B cell (primary cell): ENCODE data around the gene ITGAE. TPM values are rescaled to one million over a fixed set of nuclear protein-coding genes. Genes with fewer than 3 reads are reported as not detected.

Source experiments
- ATAC-seq: fragments of 200-7000 bp; cut with Tn5 transposase; one replicate; pipeline ENCODE4 v1.10.0; 2021; ENCODE audit warnings: low read depth, mild to moderate bottlenecking, moderate number of reproducible peaks, moderate library complexity
- CTCF ChIA-PET: fragments of 350-600 bp; sonication (Branson Sonifier 250); formaldehyde crosslinking; loops from one replicate; lab custom pipeline; 2021; ENCODE audit warnings: antibody characterized with exemption, inconsistent platforms; lab: Charles Lee
- POLR2A ChIA-PET: fragments of 350-600 bp; sonication (Branson Sonifier 250); formaldehyde crosslinking; loops from one replicate; lab custom pipeline; 2021; ENCODE audit warnings: antibody characterized with exemption; lab: Charles Lee
- DNase-seq: peaks from one replicate; pipeline ENCODE4 v3.0.0; 2013
- H2AFZ ChIP-seq: 2 replicates; pipeline ENCODE4 v1.6.1; 2012; ENCODE audit warnings: mild to moderate bottlenecking, low read depth, low read length; ENCODE audit not compliant: insufficient read depth, poor library complexity, severe bottlenecking
- H3K27ac ChIP-seq, 2 donors: 1 replicate in 1 of 2; 2 replicates in 1 of 2; pipeline ENCODE4 v1.5.1; 2012 to 2013; ENCODE audit warnings: low read length in 2 of 2, mild to moderate bottlenecking in 2 of 2, moderate library complexity in 1 of 2
- H3K27me3 ChIP-seq, 4 experiments: fragments of 200-600 bp in 1 of 4; sonication (generic) in 1 of 4; replicated peaks in 1 of 4; 1 replicate in 2 of 4; 2 replicates in 2 of 4; pipeline versions ENCODE4 v1.6.1 to v1.7.0; 2013 to 2016; ENCODE audit warnings: low read length in 3 of 4, mild to moderate bottlenecking in 2 of 4, mixed read lengths in 1 of 4, moderate library complexity in 1 of 4; ENCODE audit not compliant: insufficient read depth in 4 of 4, control insufficient read depth in 3 of 4; ENCODE audit errors: control extremely low read depth in 1 of 4
- H3K36me3 ChIP-seq, 2 experiments: replicated peaks in 1 of 2; 1 replicate in 1 of 2; 2 replicates in 1 of 2; pipeline versions ENCODE4 v1.6.1 to v1.7.1; 2013; ENCODE audit warnings: low read length in 1 of 2; ENCODE audit not compliant: insufficient read depth in 2 of 2, control insufficient read depth in 1 of 2; ENCODE audit errors: control extremely low read depth in 1 of 2, extremely low read depth in 1 of 2
- H3K4me1 ChIP-seq, 2 donors: fragments of 200-600 bp in 1 of 2; sonication (generic) in 1 of 2; 1 replicate in 1 of 2; 2 replicates in 1 of 2; pipeline versions ENCODE4 v1.5.1 to v1.6.1; 2013 to 2017; ENCODE audit warnings: low read length in 2 of 2; ENCODE audit not compliant: control insufficient read depth in 2 of 2, insufficient read depth in 2 of 2
- H3K4me2 ChIP-seq: replicated peaks from 2 replicates; pipeline ENCODE3; 2012; ENCODE audit warnings: mild to moderate bottlenecking, low read depth, low read length; ENCODE audit not compliant: poor library complexity, severe bottlenecking
- H3K4me3 ChIP-seq, 5 experiments: fragments of 200-600 bp in 1 of 5; sonication (generic) in 1 of 5; 1 replicate in 3 of 5; 2 replicates in 2 of 5; pipeline versions ENCODE4 v1.5.1 to v1.7.0; 2011 to 2016; ENCODE audit warnings: low read length in 4 of 5, mild to moderate bottlenecking in 4 of 5, low read depth in 2 of 5, control low read depth in 1 of 5, moderate library complexity in 1 of 5; ENCODE audit not compliant: insufficient read depth in 1 of 5; ENCODE audit errors: control extremely low read depth in 1 of 5, extremely low read depth in 1 of 5
- H3K79me2 ChIP-seq: fragments of 200-600 bp; sonication (generic); one replicate; pipeline ENCODE4 v1.6.0; 2016; ENCODE audit warnings: low read length; ENCODE audit not compliant: control insufficient read depth, insufficient read depth
- H3K9ac ChIP-seq: fragments of 200-600 bp; sonication (generic); 2 replicates; pipeline ENCODE4 v1.6.1; 2017; ENCODE audit warnings: mild to moderate bottlenecking, low read length, moderate library complexity
- H3K9me3 ChIP-seq, 3 donors: one replicate each; pipeline versions ENCODE4 v1.6.1 to v1.7.1; 2013; ENCODE audit warnings: low read length in 2 of 3; ENCODE audit not compliant: control insufficient read depth in 2 of 3, insufficient read depth in 1 of 3; ENCODE audit errors: control extremely low read depth in 1 of 3
- H4K20me1 ChIP-seq: 2 replicates; pipeline ENCODE4 v1.6.0; 2012; ENCODE audit warnings: mild to moderate bottlenecking, low read length; ENCODE audit not compliant: insufficient read depth, control insufficient read depth, poor library complexity, severe bottlenecking
- H3K27ac Mint-ChIP-seq: one replicate; pipeline ENCODE4 v1.8.0; 2021; ENCODE audit warnings: mixed read lengths
- H3K27me3 Mint-ChIP-seq: one replicate; pipeline ENCODE4 v1.8.0; 2021; ENCODE audit warnings: mixed read lengths
- H3K4me1 Mint-ChIP-seq: one replicate; pipeline ENCODE4 v1.8.0; 2021; ENCODE audit warnings: mixed read lengths
- H3K4me3 Mint-ChIP-seq: one replicate; pipeline ENCODE4 v1.8.0; 2021; ENCODE audit warnings: mixed read lengths
- H3K9me3 Mint-ChIP-seq: one replicate; pipeline ENCODE4 v1.8.0; 2022; ENCODE audit warnings: mixed read lengths; ENCODE audit not compliant: insufficient read depth
- CTCF ChIP-seq: fragments of 200-600 bp; IDR thresholded peaks from one replicate; pipeline ENCODE4 v1.8.0; 2022; ENCODE audit warnings: antibody characterized with exemption, mild to moderate bottlenecking
- EZH2 ChIP-seq: IDR thresholded peaks from 2 replicates; pipeline ENCODE4 v1.6.1; 2012; ENCODE audit warnings: borderline replicate concordance, low read depth, mild to moderate bottlenecking, moderate library complexity, low read length; ENCODE audit not compliant: insufficient read depth, poor library complexity, severe bottlenecking
- WGBS: methylation state at CpG from one replicate; pipeline ENCODE4 v1.1.5; 2013; ENCODE audit warnings: missing lambda C conversion rate; ENCODE audit not compliant: insufficient coverage; 5-methylcytosine and 5-hydroxymethylcytosine counted together
- intact Hi-C: fragments of 100-400 bp; cut with micrococcal nuclease; formaldehyde crosslinking; loops from one replicate; pipeline ENCODE4 v1.10.0; 2022
- polyA plus RNA-seq: library from polyadenylated mRNA; depleted of rRNA; stranded (reverse); fragments of >200 nt; gene quantifications from 2 replicates; pipeline ENCODE4 v1.2.3, GENCODE V29; 2012
- total RNA-seq, 2 donors: library from RNA; stranded (reverse); fragments of 120-200 nt in 1 of 2; gene quantifications; 1 replicate in 1 of 2; 2 replicates in 1 of 2; pipeline versions ENCODE4 v1.2.3 to v1.2.4, GENCODE V29; 2013 to 2022

ITGAE gene
- total and polyA plus RNA-seq, 2 donors (not counting 1 experiment from before 2014, with no cell fraction given): 48.2 to 95.6 TPM

GRCh38 chr17:3739422-3740124 lies 61.4 kb downstream of the ITGAE start:
- Histone ChIP-seq H3K4me2 (no peak overlapping the region), H3K79me2 (peaks cover 11% of the 10 kb centered on the region), H3K36me3 (no peaks in the 10 kb centered on the region), H4K20me1 (no peaks in the 10 kb centered on the region), H3K27me3 (no peaks in the 10 kb centered on the region), H3K4me3 (no peak overlapping the region), H3K4me1 (peaks cover 7 to 32% of the 10 kb centered on the region in 2 donors), H3K9ac (no peak overlapping the region), H2AFZ (no peak overlapping the region), H3K9me3 (peaks cover 0 to 9% (median 0%) of the 10 kb centered on the region in 3 donors), H3K27ac (no peak overlapping the region)
- no peaks in the 10 kb centered on the region for H3K27me3 Mint-ChIP-seq
- DNase-seq: no peak
- over 99% methylated on average over 16 of the region's 16 CpGs for WGBS
- H3K9me3 Mint-ChIP-seq: no peaks in the 10 kb centered on the region
- H3K27ac Mint-ChIP-seq: peak overlapping the region; percentile 50
- ChIA-PET CTCF (interaction anchor here (0.7 to 13.4 kb wide), 14 partner anchors 7 to 265 kb away, joined by 3 to 482 read pairs (median 26); partner anchors contain the start of genes HASPIN and NCBP3), POLR2A (interaction anchor here (1.0 to 1.2 kb wide), 3 partner anchors 57 to 104 kb away, joined by 3 to 6 read pairs (median 3); no protein-coding TSS in a partner anchor)
- TF ChIP-seq EZH2 (no peak), CTCF (no peak)
- intact Hi-C loops: loop anchor here (5.0 to 10.0 kb wide), 2 partner anchors 335 to 692 kb away; no protein-coding TSS in a partner anchor
- ATAC-seq: no peak
- no peak overlapping the region for H3K4me3 Mint-ChIP-seq
- H3K4me1 Mint-ChIP-seq: peaks cover 33% of the 10 kb centered on the region
